GM12872 (cell line): ENCODE measurements around the gene ITPR1.

ENCODE experiments used
- TF ChIP-seq, protein P1 (sequence below): IDR thresholded peaks from 3 replicates; pipeline ENCODE4 v1.5.1; 2011; ENCODE audit warnings: low read depth, mild to moderate bottlenecking, low read length, moderate library complexity; ENCODE audit not compliant: insufficient read depth

Gene ITPR1

DNA sequence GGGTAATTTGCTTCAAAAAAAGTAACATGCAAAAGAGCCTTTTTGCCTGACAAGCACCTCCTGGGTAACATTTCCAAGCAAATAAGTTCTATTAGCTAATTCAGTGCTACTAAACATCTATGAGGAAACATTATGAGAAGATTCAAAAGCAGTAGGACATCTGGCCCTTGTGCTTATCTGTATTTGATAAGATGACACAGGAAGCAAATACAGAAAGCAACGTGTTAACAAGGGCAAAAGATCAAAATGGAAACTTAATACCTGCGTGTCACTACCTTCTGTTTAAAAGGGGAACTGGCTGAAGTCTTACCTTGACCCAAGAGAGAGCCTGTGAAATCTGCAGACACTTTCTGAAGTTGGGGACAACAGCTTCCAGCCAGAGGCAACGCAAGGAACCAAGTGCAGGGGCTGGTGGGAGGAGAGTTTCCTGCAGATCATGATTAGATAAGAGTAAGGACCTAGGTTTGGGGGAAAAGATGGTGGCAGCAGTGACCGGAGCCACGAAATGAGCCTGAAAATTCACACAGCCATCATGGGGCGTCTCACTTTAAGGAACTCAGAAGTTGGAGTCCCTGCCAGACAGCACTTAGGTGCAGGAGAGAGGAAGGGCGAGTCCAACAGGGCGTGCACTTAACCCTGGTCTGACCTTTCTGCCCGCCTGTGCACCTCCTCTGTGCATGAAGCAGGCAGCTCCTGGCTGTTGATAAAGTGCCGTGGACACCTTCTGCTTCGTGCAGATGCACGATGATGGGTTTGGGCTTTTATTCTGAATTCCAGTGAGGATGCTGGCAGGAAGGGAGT is 332.5 kb downstream of the ITPR1 start:
- TF ChIP-seq, protein P1, sequence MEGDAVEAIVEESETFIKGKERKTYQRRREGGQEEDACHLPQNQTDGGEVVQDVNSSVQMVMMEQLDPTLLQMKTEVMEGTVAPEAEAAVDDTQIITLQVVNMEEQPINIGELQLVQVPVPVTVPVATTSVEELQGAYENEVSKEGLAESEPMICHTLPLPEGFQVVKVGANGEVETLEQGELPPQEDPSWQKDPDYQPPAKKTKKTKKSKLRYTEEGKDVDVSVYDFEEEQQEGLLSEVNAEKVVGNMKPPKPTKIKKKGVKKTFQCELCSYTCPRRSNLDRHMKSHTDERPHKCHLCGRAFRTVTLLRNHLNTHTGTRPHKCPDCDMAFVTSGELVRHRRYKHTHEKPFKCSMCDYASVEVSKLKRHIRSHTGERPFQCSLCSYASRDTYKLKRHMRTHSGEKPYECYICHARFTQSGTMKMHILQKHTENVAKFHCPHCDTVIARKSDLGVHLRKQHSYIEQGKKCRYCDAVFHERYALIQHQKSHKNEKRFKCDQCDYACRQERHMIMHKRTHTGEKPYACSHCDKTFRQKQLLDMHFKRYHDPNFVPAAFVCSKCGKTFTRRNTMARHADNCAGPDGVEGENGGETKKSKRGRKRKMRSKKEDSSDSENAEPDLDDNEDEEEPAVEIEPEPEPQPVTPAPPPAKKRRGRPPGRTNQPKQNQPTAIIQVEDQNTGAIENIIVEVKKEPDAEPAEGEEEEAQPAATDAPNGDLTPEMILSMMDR, result no peak

DNA sequence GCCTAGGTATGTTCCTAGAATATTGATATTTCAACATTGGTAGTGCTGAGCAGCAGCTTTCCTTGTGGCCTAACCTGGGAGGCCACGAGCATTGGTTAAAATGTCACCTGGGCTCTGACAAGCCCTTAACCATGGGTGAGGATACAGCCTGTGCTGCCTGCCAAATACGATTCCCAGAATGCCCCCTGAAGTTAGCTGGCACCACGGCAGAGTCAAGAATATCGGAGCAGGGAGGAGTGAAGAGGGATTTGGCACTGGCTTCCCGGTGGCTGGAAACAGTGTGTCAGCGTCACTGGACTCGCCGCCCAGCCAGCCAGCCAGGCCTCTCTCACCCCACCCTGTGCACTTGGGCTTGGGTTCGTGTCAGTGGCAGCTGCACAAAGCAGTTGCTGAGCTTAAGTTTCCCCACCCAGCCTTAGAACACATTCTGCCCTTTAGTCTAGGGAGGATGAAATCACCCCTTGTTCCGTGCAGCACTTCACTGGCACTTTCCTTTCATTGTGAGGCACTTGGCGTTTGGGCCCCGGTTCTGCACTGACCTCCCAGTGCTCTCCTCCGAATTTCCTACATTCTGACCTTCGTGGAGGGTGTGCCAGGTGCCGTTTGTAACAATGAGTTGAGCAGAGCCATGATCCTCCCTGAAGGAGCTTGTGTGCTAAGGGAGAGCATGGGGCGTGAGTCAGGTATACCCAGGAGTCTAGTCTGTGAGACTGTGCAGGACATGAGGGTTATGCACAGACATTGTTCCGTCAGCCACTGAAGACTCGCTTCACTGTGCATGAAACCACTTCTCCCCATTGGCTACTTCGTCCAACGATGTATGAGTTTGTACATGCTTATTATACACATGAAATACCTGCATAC is 333.3 kb downstream of the ITPR1 start:
- TF ChIP-seq, protein P1, result no peak

DNA sequence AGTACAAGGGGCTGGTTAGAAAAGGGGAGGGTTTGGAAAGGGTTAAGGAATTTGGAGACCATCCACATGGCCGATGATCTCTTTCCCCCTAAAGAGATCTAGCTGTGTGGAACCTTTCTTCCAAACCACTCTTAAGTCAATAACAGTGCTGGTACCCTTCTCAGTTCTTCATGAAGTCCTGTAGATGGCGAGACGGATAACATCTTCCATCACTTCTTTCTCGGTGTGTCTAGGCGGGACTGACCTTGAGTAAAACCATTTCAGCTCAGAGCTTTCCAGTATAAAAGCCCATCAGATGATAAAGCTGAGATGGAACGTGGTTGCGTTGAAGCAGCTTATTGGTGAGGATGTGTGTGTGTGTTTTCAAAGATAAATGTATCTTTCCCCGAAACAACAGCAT is 334.6 kb downstream of the ITPR1 start:
- TF ChIP-seq, protein P1, result no peak

DNA sequence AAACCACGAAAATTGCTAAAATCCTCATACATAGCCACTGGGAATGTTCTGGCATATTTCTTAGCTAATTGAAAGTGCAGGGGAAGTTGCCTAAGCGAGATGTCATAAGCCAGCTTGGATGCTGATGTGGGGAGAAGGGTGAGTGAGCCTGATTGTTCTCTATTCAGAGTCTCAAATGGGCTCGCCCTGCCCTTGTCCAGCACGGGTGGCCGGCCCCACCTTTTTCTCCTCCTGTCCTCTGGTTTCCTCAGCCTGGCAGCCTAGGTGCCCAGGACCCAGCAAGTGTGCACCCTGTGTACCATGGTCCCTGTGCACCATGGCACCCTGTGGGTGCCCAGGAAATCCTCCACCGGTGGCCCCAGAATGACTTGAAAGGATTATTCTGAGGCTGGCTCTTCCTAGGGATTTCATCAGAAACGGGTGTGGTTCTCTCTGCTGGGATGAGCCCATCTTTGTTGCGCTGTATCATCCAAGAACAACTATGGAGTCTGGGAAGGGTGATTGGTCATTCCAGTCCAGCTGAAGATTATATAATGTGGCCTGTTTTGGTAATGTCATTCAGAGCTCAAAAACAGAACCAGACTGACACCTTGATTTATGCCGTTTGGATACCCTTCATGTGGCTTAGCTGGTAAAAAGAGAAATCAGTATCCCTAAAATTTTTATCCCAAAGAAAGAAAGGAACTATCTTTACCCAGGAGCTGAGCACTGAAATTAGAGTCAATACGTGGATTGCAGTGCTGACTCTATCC is 335.3 kb downstream of the ITPR1 start:
- TF ChIP-seq, protein P1, result no peak

DNA sequence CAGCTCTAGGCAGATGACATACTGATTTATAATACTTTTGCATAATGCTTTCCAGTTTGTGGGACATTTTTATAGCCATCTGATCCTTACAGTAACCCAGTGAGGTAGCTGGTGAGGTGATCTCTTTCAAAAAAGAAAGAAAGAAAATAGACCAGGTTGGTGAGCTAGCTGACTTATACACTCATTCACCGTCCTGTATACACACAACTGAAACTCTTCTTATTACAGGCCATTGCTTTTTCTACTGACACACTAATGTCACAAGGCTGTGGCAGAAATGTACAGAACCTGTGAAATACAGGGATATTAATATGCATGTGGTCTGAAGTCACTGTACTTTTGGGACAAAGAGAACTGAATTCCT is 335.9 kb downstream of the ITPR1 start:
- TF ChIP-seq, protein P1, result no peak

DNA sequence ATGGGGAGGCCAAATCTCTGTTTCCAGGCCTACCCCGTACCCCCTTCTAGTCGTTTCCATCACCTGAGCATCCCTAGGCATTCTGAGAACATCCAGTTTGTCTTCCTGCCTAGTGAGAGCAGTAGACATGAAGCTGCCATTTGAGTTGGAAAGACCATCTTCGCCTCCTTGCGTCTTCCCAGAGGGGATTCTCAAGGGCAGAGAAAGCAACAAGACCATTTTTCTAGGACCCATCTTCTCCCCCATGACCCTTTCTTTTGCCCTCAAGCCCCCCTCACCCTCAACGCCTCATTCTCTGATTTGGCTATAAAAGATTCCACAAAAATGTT is 337.4 kb downstream of the ITPR1 start:
- TF ChIP-seq, protein P1, result no peak

DNA sequence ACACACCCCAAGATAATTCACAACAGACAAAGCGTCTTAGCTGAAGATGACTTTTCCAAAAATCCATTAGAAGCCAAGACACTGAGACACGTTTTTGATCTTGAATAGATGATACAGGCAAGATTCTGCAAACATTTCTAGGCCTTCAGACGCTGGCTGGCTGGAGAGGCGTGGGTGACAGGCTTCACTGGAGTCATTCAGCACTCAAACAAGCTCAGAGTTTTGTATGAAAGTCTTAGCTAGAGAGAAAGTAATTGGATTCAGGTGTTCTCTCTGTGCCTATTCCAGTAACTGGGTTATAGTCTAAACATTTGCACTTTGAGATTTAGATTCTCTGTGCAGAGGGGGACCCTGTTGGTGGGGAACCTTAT is 338.4 kb downstream of the ITPR1 start:
- TF ChIP-seq, protein P1, result no peak
